AG04450 (cell line): ENCODE data around the gene RND1. TPM values are rescaled to one million over a fixed set of nuclear protein-coding genes. Genes with fewer than 3 reads are reported as not detected.

Source experiments
- CTCF ChIA-PET: fragments of 300-600, 350-600 bp; formaldehyde crosslinking; extraction: SDS; loops from one replicate; lab custom pipeline; 2022; ENCODE audit warnings: antibody characterized with exemption, inconsistent platforms; lab: Charles Lee
- POLR2A ChIA-PET: fragments of 350-600 bp; formaldehyde crosslinking; extraction: SDS; loops from one replicate; lab custom pipeline; 2021; ENCODE audit warnings: antibody characterized with exemption, inconsistent platforms; lab: Yijun Ruan, JAX
- DNase-seq: peaks from one replicate; pipeline ENCODE4 v3.0.0-alpha.2; 2011; ENCODE audit warnings: low read depth, low spot score
- H3K27ac ChIP-seq: one replicate; pipeline ENCODE4 v1.5.1; 2012; ENCODE audit warnings: low read depth, low read length, control low read depth
- H3K27me3 ChIP-seq: one replicate; pipeline ENCODE4 v1.6.0; 2012; ENCODE audit warnings: low read length; ENCODE audit not compliant: control insufficient read depth, insufficient read depth
- H3K4me3 ChIP-seq: 2 replicates; pipeline ENCODE4 v1.5.1; 2011; ENCODE audit warnings: mild to moderate bottlenecking, low read depth, low read length, control low read depth
- H3K9me3 ChIP-seq: 2 replicates; pipeline ENCODE4 v1.5.1; 2012; ENCODE audit warnings: low read length; ENCODE audit not compliant: control insufficient read depth, insufficient read depth
- polyA plus RNA-seq: library from polyadenylated mRNA; depleted of rRNA; stranded (reverse); fragments of >200 nt; gene quantifications from 2 replicates; pipeline ENCODE4 v1.2.3, GENCODE V29; 2011
- TF ChIP-seq, protein P1 (sequence below): IDR thresholded peaks from 2 replicates; pipeline ENCODE4 v1.5.1; 2011; ENCODE audit warnings: low read depth, low read length, control low read depth, inconsistent platforms

Gene RND1
- polyA plus RNA-seq, 1 experiment = 0.42 TPM

DNA sequence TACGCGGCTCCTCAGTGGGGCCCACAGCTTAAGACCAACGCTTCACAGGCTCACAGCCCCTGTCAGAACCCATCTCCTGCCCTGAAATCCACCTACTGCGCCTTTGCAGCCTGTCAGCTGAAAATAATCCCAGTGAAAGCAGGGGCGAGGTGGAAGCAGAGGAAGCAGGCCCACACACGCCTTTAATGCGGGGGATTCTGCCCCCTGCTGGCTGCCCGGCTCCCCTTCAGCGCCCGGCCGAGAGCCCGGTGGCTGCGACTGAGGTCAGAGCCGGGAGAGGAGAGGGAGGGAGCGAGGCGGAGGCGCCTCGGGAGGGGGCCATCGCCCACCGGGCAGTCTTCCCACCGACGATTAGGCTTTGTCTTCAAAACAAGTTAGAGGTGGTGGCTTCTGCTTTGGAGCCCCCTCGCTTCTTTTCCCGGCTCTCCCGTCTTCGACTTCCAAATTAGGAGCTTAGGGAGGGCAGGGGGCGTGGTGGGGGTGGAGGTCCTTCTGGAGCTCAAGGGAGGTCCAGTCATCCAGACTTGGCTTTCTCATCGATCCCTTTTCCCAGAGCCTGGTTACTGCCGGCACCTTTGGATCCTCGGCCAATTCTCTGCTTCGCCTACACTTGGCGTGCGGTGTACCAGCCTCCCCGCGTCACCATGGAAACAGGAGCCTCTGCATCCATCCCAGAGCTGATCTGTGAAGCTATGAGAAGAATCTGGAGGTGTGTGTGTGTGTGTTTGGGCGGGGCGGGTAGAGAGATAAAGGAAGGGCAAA is 25.2 kb upstream of the RND1 start:
- Histone ChIP-seq H3K27me3 (peaks cover 9% of the 10 kb centered on the region), H3K9me3 (no peaks in the 10 kb centered on the region), H3K27ac (no peak overlapping the region), H3K4me3 (peak overlapping the region; percentile 47)
- CTCF ChIA-PET = interaction anchor here (0.6 to 8.8 kb wide), 43 partner anchors 10 to 154 kb away, joined by 3 to 411 read pairs (median 6); partner anchors contain the start of genes ARF3, DDX23, FKBP11 and RND1
- TF ChIP-seq, protein P1, sequence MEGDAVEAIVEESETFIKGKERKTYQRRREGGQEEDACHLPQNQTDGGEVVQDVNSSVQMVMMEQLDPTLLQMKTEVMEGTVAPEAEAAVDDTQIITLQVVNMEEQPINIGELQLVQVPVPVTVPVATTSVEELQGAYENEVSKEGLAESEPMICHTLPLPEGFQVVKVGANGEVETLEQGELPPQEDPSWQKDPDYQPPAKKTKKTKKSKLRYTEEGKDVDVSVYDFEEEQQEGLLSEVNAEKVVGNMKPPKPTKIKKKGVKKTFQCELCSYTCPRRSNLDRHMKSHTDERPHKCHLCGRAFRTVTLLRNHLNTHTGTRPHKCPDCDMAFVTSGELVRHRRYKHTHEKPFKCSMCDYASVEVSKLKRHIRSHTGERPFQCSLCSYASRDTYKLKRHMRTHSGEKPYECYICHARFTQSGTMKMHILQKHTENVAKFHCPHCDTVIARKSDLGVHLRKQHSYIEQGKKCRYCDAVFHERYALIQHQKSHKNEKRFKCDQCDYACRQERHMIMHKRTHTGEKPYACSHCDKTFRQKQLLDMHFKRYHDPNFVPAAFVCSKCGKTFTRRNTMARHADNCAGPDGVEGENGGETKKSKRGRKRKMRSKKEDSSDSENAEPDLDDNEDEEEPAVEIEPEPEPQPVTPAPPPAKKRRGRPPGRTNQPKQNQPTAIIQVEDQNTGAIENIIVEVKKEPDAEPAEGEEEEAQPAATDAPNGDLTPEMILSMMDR = peak; percentile 94
- POLR2A ChIA-PET = interaction anchor here (0.9 to 1.4 kb wide), 2 partner anchors 38 to 39 kb away, joined by 3 read pairs; partner anchors contain the start of gene DDX23
- peak; percentile 27 for DNase-seq

DNA sequence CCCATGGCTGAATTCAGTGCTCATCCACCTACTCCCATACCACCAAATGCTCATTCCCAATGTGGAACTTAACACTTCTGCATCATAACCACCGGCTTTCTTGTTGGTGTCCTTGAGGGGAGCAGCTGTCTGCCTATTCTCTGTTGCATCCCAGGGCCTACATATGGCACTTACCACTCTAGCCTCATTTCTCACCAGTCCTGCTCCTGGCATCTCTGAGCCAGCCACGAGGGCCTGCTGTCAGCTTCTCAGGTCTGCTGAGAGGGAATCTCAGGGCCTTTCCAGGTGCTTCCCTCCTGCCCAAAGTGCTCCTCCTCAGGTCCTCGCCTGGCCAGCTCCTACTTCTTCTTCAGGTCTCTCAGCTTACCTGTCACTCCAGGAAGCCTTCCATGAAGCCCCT is 24.0 kb upstream of the RND1 start:
- ChIA-PET CTCF (interaction anchor here (0.7 to 8.8 kb wide), 18 partner anchors 9 to 137 kb away, joined by 3 to 411 read pairs (median 12); partner anchors contain the start of genes ARF3, DDX23 and RND1), POLR2A (interaction anchor here (1.4 kb wide), 1 partner anchor 37 kb away, joined by 3 read pairs; the partner anchor contains the start of gene DDX23)
- H3K4me3 ChIP-seq = no peak overlapping the region
- H3K27me3 ChIP-seq = peaks cover 9% of the 10 kb centered on the region
- H3K27ac ChIP-seq = no peak overlapping the region
- H3K9me3 ChIP-seq = no peaks in the 10 kb centered on the region
- no peak for DNase-seq
- TF ChIP-seq, protein P1 = no peak

DNA sequence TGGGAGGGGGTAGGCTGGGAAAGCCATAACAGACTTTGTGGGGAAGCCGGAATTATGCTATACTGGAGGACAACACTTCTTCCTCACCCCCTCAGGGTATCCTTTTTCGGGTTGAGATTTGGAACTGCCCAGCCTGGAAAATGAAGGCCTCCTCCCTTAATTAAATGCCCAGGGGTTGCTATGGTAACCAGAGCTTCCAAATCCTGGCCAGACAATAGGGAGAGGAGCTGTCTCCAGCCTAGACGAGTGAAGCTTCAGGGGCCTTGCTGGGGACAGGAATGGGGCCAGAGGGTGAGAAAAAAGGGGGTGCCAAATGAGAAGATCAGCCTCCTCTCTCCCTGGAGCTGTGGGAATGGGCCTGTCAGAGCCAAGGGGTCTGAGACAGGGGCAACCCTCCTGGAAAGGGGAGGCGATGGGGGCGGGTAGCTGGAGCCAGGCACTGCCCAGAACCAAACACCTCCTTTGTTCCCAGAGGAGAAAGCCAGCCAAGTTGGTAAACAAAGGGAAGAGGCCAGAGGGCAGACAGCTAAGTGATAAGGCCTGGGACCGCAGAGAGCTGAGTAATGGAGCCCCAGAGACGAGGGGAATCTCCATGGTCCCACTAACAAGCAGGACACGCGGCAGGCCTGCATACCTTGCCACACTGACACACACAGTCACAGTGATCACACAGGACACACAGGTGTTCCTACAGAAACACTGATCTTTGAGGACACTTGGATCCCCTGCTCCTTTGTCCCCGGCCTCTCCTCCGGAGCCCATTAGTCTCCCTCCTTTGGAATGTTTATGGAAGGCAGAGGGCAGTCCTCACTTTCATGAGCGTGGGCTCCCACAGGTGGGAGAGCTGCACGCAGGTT is 17.9 kb upstream of the RND1 start:
- TF ChIP-seq, protein P1 = no peak
- ChIA-PET POLR2A (no interaction called here), CTCF (interaction anchor here (1.1 to 6.1 kb wide), 4 partner anchors 7 to 52 kb away, joined by 3 to 56 read pairs (median 9); a partner anchor contains a TSS)
- H3K27ac ChIP-seq = no peak overlapping the region
- peaks cover 20% of the 10 kb centered on the region for H3K27me3 ChIP-seq
- no peak overlapping the region for H3K4me3 ChIP-seq
- H3K9me3 ChIP-seq = no peaks in the 10 kb centered on the region
- no peak for DNase-seq

DNA sequence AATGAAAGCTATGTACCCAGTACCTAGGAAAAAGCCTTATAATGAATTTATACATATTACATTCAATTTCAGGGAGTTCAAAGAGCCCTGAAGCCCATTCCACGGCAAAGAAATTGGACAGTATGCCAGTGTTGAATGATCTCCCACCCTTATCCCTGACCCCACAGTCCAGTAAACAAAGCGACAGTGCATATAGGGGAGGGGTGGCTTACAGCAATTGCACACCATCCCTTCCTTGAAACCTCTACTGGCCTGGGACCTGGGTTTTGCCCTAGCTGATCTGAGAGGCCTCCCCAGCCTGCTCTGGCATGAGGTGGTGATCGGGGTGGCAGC is 17.3 kb upstream of the RND1 start:
- DNase-seq = no peak
- Histone ChIP-seq H3K27me3 (peaks cover 20% of the 10 kb centered on the region), H3K27ac (no peak overlapping the region), H3K4me3 (no peak overlapping the region), H3K9me3 (no peaks in the 10 kb centered on the region)
- ChIA-PET CTCF (interaction anchor here (1.1 to 6.1 kb wide), 3 partner anchors 8 to 53 kb away, joined by 3 to 56 read pairs (median 14); no protein-coding TSS in a partner anchor), POLR2A (interaction anchor here (1.1 kb wide), 1 partner anchor 17 kb away, joined by 3 read pairs; the partner anchor contains the start of gene RND1)
- TF ChIP-seq, protein P1 = no peak
